Mammary epithelial cell (primary cell): ENCODE results near the gene BTF3.

ENCODE experiments used
- CTCF ChIP-seq, 2 donors: IDR thresholded peaks in 1 of 2; conservative IDR thresholded peaks in 1 of 2; 2 replicates each; pipeline ENCODE4 v1.5.1; 2011 to 2012; ENCODE audit warnings: inconsistent platforms in 2 of 2, low read length in 2 of 2, mild to moderate bottlenecking in 2 of 2, control low read depth in 1 of 2, low read depth in 1 of 2; ENCODE audit not compliant: insufficient read depth in 1 of 2; ENCODE audit errors: extremely low read depth in 1 of 2
- EZH2 ChIP-seq: IDR thresholded peaks from 2 replicates; pipeline ENCODE4 v1.6.1; 2012; ENCODE audit warnings: low read length, inconsistent platforms, borderline replicate concordance

GRCh38 chr5:73514418-73514817 lies 16.2 kb downstream of the BTF3 start:
- TF ChIP-seq CTCF (conservative IDR thresholded peaks at IDR 0.05 in 1 of 2, IDR thresholded peaks at IDR 0.05 in 1 of 2; ENCODE audit: extremely low read depth in 1 of 2, insufficient read depth in 1 of 2, low read depth in 1 of 2, low read length in 2 of 2) (no peak), EZH2 (no peak)
